ENCODE results near the gene DYNLT4. TPM values are rescaled to one million over a fixed set of nuclear protein-coding genes. Genes with fewer than 3 reads are reported as not detected.

The DYNLT4 gene
- total RNA-seq, 1 experiment from 2014 or later = 0.31 TPM

DNA sequence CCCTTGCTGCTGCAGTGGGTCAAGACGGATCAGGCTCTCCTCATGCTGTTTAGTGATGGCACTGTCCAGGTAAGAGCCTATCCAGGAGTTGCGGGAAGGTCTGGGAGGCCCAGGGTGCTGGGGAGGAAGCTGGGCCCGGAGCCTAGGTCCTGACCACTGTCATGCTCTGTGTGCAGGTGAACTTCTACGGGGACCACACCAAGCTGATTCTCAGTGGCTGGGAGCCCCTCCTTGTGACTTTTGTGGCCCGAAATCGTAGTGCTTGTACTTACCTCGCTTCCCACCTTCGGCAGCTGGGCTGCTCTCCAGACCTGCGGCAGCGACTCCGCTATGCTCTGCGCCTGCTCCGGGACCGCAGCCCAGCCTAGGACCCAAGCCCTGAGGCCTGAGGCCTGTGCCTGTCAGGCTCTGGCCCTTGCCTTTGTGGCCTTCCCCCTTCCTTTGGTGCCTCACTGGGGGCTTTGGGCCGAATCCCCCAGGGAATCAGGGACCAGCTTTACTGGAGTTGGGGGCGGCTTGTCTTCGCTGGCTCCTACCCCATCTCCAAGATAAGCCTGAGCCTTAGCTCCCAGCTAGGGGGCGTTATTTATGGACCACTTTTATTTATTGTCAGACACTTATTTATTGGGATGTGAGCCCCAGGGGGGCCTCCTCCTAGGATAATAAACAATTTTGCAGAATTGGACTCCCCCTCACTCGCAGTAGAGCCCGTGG lies 1.7 kb downstream of the DYNLT4 start:
- no peak for ATAC-seq
- H3K27me3 Mint-ChIP-seq (ENCODE audit: low read depth) = peaks cover 3% of the 10 kb centered on the region; the same call in 1 of the 2 replicates
- TF ChIP-seq ETV6 (CRISPR knock-in tag; IDR thresholded peaks at IDR 0.05) (no peak), TCF7 (CRISPR knock-in tag; IDR thresholded peaks at IDR 0.05; ENCODE audit: low read depth) (no peak), ZNF317 (CRISPR knock-in tag; IDR thresholded peaks at IDR 0.05; ENCODE audit: borderline replicate concordance, low read depth) (no peak), MXD4 (CRISPR knock-in tag; IDR thresholded peaks at IDR 0.05; ENCODE audit: borderline replicate concordance) (no peak), SMAD4 (CRISPR knock-in tag; IDR thresholded peaks at IDR 0.05) (no peak), TEAD1 (CRISPR knock-in tag; IDR thresholded peaks at IDR 0.05) (no peak), HMGA2 (CRISPR knock-in tag; IDR thresholded peaks at IDR 0.05) (no peak), CBFB (CRISPR knock-in tag; IDR thresholded peaks at IDR 0.05; ENCODE audit: low read depth) (no peak), JUN (CRISPR knock-in tag; IDR thresholded peaks at IDR 0.05) (no peak), JAZF1 (CRISPR knock-in tag; IDR thresholded peaks at IDR 0.05) (no peak), MYBL2 (CRISPR knock-in tag; IDR thresholded peaks at IDR 0.05) (no peak), NR2C2 (CRISPR knock-in tag; IDR thresholded peaks at IDR 0.05) (no peak)
- TF ChIP-seq, protein P1, sequence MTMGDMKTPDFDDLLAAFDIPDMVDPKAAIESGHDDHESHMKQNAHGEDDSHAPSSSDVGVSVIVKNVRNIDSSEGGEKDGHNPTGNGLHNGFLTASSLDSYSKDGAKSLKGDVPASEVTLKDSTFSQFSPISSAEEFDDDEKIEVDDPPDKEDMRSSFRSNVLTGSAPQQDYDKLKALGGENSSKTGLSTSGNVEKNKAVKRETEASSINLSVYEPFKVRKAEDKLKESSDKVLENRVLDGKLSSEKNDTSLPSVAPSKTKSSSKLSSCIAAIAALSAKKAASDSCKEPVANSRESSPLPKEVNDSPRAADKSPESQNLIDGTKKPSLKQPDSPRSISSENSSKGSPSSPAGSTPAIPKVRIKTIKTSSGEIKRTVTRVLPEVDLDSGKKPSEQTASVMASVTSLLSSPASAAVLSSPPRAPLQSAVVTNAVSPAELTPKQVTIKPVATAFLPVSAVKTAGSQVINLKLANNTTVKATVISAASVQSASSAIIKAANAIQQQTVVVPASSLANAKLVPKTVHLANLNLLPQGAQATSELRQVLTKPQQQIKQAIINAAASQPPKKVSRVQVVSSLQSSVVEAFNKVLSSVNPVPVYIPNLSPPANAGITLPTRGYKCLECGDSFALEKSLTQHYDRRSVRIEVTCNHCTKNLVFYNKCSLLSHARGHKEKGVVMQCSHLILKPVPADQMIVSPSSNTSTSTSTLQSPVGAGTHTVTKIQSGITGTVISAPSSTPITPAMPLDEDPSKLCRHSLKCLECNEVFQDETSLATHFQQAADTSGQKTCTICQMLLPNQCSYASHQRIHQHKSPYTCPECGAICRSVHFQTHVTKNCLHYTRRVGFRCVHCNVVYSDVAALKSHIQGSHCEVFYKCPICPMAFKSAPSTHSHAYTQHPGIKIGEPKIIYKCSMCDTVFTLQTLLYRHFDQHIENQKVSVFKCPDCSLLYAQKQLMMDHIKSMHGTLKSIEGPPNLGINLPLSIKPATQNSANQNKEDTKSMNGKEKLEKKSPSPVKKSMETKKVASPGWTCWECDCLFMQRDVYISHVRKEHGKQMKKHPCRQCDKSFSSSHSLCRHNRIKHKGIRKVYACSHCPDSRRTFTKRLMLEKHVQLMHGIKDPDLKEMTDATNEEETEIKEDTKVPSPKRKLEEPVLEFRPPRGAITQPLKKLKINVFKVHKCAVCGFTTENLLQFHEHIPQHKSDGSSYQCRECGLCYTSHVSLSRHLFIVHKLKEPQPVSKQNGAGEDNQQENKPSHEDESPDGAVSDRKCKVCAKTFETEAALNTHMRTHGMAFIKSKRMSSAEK (CRISPR knock-in tag; IDR thresholded peaks at IDR 0.05; ENCODE audit: borderline replicate concordance) = no peak
- TF ChIP-seq, protein P2, sequence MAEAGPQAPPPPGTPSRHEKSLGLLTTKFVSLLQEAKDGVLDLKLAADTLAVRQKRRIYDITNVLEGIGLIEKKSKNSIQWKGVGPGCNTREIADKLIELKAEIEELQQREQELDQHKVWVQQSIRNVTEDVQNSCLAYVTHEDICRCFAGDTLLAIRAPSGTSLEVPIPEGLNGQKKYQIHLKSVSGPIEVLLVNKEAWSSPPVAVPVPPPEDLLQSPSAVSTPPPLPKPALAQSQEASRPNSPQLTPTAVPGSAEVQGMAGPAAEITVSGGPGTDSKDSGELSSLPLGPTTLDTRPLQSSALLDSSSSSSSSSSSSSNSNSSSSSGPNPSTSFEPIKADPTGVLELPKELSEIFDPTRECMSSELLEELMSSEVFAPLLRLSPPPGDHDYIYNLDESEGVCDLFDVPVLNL (CRISPR knock-in tag; IDR thresholded peaks at IDR 0.05; ENCODE audit: borderline replicate concordance, low read depth) = no peak
- TF ChIP-seq, protein P3, sequence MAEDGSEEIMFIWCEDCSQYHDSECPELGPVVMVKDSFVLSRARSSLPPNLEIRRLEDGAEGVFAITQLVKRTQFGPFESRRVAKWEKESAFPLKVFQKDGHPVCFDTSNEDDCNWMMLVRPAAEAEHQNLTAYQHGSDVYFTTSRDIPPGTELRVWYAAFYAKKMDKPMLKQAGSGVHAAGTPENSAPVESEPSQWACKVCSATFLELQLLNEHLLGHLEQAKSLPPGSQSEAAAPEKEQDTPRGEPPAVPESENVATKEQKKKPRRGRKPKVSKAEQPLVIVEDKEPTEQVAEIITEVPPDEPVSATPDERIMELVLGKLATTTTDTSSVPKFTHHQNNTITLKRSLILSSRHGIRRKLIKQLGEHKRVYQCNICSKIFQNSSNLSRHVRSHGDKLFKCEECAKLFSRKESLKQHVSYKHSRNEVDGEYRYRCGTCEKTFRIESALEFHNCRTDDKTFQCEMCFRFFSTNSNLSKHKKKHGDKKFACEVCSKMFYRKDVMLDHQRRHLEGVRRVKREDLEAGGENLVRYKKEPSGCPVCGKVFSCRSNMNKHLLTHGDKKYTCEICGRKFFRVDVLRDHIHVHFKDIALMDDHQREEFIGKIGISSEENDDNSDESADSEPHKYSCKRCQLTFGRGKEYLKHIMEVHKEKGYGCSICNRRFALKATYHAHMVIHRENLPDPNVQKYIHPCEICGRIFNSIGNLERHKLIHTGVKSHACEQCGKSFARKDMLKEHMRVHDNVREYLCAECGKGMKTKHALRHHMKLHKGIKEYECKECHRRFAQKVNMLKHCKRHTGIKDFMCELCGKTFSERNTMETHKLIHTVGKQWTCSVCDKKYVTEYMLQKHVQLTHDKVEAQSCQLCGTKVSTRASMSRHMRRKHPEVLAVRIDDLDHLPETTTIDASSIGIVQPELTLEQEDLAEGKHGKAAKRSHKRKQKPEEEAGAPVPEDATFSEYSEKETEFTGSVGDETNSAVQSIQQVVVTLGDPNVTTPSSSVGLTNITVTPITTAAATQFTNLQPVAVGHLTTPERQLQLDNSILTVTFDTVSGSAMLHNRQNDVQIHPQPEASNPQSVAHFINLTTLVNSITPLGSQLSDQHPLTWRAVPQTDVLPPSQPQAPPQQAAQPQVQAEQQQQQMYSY (CRISPR knock-in tag; IDR thresholded peaks at IDR 0.05) = no peak
- TF ChIP-seq, protein P4, sequence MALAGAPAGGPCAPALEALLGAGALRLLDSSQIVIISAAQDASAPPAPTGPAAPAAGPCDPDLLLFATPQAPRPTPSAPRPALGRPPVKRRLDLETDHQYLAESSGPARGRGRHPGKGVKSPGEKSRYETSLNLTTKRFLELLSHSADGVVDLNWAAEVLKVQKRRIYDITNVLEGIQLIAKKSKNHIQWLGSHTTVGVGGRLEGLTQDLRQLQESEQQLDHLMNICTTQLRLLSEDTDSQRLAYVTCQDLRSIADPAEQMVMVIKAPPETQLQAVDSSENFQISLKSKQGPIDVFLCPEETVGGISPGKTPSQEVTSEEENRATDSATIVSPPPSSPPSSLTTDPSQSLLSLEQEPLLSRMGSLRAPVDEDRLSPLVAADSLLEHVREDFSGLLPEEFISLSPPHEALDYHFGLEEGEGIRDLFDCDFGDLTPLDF (CRISPR knock-in tag; IDR thresholded peaks at IDR 0.05) = no peak
- TF ChIP-seq, protein P5, sequence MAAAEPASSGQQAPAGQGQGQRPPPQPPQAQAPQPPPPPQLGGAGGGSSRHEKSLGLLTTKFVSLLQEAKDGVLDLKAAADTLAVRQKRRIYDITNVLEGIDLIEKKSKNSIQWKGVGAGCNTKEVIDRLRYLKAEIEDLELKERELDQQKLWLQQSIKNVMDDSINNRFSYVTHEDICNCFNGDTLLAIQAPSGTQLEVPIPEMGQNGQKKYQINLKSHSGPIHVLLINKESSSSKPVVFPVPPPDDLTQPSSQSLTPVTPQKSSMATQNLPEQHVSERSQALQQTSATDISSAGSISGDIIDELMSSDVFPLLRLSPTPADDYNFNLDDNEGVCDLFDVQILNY (CRISPR knock-in tag; IDR thresholded peaks at IDR 0.05) = no peak
- TF ChIP-seq, protein P6, sequence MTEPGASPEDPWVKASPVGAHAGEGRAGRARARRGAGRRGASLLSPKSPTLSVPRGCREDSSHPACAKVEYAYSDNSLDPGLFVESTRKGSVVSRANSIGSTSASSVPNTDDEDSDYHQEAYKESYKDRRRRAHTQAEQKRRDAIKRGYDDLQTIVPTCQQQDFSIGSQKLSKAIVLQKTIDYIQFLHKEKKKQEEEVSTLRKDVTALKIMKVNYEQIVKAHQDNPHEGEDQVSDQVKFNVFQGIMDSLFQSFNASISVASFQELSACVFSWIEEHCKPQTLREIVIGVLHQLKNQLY (CRISPR knock-in tag; IDR thresholded peaks at IDR 0.05) = no peak
- H3K9me3 Mint-ChIP-seq = no peaks in the 10 kb centered on the region
- ChIA-PET POLR2A (no interaction called here), CTCF (interaction anchor here (0.5 to 2.8 kb wide), 8 partner anchors 9 to 74 kb away, joined by 3 to 14 read pairs (median 6); partner anchors contain the start of gene RNU5D-1)
- peak overlapping the region; percentile 84 for H3K27ac Mint-ChIP-seq
- H3K4me1 Mint-ChIP-seq = peaks cover 41% of the 10 kb centered on the region
- no peak overlapping the region for H3K4me3 Mint-ChIP-seq
- DNase-seq (ENCODE audit: low spot score) = no peak
- peaks cover 22% of the 10 kb centered on the region for H3K36me3 Mint-ChIP-seq

Measured in WTC11 (cell line).